Adrenal gland (tissue), 5 donors: ENCODE results near the gene CFAP57.

ENCODE experiments used
- CTCF ChIP-seq, 6 experiments: fragments of 450-650 bp in 4 of 6; fragments of 200-600 bp in 2 of 6; sonication (generic) in 1 of 6; IDR thresholded peaks; 1 replicate in 5 of 6; 2 replicates in 1 of 6; pipeline versions ENCODE4 v1.5.1 to v1.8.0; 2016 to 2021; ENCODE audit warnings: antibody characterized with exemption in 6 of 6, mild to moderate bottlenecking in 2 of 6, moderate library complexity in 1 of 6
- POLR2A ChIP-seq, 2 donors: fragments of 450-650 bp; IDR thresholded peaks; one replicate each; pipeline ENCODE4 v1.6.1; 2017; ENCODE audit warnings: antibody characterized with exemption in 2 of 2, mild to moderate bottlenecking in 2 of 2, moderate library complexity in 1 of 2
- donor health status: DM: no; HTN: no; CAD: no.

- TF ChIP-seq CTCF (IDR thresholded peaks at IDR 0.05): no peak
- no peak for TF ChIP-seq POLR2A (IDR thresholded peaks at IDR 0.05)
Measured at GRCh38 chr1:43165162-43165561, 7.0 kb upstream of the CFAP57 start.
